HG03565 (cell line): ENCODE data around the gene KRT10.
"Not testable (repeated sequence)": the region's sequence is repeated elsewhere in the genome, so short reads cannot be mapped to it uniquely, and the experiment has no call there.

Experiments used
- ATAC-seq: cut with Tn5 transposase; IDR thresholded peaks from one replicate; pipeline ENCODE4 v1.9.1; 2021; ENCODE audit warnings: mild to moderate bottlenecking, moderate library complexity; ENCODE audit not compliant: unreplicated experiment

KRT10 gene

DNA sequence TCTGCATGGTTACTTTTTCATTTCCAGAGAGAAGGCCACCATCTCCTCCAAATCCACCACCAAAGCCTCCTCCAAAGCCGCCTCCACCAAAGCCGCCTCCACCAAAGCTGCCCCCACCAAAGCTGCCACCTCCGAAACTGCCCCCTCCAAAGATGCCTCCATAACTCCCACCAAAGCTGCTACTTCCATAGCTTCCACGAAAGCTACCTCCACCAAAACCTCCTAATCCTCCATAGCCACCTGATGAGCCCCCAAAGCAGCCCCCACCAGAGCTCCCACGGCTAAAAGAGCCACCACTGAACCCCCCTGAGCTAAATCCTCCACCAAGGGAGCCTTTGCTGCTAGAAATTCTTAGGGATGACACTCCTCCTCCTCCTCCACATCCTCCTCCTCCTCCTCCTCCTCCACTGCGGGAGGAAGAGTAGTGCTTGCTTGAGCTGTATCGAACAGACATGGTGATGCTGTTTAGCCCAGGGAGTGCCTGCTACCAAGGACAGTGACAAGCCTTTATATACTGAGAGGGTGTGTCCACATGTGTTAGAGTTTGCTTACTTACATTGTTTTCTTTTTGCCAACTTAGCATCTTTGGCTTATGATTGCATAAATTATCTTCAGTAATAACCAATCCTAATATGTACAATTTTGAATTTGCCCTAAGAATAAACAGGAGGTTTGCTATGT, at the start of gene KRT10:
TSS of gene KRT10 (minus strand) at position 483 of the 681 bp plus-strand sequence. CDS start at position 454, 29 bp downstream.
- no peak for ATAC-seq

DNA sequence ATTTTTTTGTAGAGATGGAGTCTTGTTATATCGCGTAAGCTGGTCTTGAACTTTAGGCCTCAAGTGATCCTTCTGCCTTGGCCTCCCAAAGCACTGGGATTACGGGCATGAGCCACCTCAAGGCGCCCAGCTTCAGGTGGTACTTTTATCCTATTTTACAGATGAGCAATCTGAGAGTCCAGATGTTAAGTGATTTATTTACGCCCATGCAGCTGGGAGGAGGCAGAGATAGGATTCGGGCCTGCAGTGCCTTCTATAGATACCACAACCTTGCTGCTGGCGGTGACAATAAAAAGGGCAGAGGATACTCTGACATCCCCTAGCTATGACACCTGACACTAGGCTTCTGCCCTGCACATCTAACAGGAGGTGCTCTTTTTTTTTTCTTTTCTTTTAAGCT, 48.9 kb upstream of the KRT10 start:
- no peak for ATAC-seq

DNA sequence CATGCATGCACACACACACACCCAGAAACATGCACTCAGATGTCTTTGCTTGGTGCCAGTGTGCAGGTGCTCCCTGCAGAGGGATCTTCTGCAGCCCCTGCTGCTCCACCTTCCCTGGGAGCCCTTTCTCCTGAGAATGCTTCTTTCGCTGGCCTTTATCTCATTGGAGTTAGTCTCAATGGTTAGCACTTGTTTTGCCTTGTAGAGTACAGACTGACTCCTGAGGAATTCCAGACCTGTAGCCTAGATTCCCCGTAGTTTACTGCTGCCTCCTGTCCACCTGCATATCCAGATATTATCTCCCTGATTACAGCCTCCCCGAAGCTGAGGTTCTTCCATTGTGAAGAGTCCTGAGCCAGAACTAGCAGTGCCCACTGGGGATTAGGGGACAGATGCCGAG, 47.7 kb upstream of the KRT10 start:
- no peak for ATAC-seq

DNA sequence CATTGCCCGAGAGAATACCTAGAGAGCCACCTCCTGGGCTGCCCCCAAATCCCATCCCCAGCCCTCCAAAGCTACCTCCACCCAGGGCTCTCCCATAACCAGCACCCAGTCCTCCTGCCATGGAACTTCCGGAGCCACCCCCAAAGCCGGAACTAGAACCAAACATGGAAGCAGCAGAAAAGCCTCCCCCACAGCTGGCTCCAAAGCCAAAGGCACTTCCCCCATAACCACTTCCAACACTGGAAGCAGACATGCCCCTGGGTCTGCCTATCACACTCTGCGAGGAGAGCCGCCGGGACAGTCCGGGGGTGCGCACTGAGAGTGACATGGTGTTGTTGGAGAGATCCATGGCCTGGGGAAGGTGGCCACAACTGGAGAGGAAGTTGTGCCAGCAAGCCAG, 44.4 kb upstream of the KRT10 start, which contains the start of gene KRT12:
TSS of gene KRT12 (minus strand) at position 386 of the 400 bp plus-strand sequence. CDS start at position 349, 37 bp downstream.
- no peak for ATAC-seq

DNA sequence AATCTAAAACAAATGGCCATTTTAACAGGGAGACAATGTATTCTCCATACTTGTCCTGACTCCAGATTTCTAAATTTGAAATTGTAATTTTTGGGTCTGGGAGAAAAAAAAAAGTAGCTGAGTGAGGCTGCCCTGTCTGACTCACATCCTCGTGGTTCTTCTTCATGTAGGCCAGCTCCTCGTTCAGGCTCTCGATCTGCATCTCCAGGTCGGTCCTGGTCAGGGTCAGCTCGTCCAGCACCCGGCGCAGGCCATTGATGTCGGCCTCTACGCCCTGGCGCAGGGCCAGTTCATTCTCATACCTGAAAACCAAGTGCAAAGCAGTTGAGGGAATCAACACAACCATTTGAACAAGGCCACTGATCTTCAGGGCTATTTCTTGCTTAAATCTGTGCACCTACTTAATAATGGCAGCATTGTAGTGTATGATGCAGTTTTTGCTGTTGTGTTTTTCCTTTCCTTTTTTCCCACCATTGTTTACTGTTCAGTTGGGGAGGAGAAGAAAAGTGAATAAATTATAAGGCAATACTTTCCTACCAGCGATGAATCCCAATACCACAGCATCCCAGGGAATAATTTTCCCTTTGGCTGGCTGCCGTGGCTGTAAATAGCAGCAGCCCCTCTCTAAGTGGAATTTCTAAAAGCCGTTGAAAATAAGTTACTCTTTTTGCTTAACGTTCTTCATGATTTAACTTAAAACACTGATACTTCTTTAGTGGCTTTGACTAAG, 42.4 kb upstream of the KRT10 start:
- no peak for ATAC-seq

DNA sequence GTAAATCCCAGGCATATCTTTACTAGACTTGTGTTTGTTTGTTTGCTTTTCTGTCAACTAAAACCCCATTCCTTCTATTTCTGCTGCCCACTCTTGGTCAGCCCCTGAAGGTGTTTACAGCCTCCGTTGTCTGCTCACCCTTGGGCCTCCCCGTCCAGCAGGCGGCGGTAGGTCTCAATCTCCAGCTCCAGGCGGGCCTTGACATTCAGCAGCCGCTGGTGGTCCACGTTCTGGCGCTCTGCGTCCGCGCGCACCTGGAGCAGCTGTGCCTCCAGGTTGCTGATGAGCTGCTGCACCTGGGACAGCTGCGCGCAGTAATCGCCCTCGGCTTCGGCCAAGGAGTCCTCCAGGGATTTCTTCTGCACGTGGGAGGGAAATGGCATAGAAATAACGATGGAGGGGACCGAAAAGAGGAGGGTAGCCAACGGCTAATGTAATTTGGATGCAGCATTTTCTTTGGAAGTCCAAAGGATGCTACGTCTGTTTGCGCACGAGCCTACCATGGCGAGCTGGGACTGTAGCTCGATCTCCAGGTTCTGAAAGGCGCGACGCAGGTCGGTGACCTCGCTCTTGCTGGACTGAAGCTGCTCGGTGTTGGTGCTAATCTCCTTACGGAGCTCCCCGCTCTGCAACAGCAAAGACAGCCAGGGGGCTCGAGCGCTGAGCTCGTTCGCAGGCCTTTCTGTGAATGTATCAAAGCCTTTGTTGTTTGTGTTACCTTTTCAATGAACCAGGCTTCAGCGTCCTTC, 40.7 kb upstream of the KRT10 start:
- no peak for ATAC-seq

DNA sequence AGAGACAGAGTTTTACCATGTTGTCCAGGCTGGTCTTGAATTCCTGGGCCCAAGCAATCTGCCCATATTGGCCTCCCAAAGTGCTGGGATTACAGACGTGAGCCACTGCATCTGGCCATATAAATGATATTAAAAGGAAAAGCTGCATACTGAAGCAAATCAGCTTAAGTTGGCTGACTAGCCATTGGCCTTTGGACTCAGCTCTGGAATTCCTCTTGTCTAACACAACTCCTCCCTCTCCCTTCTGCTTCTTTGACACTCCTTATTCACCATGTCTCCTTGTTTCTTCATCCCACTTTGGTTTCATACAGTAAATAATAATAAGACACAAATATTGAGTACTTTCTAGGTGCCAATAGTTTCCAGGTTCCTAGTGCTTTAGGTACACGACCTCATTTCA, 37.1 kb upstream of the KRT10 start:
- no peak for ATAC-seq

DNA sequence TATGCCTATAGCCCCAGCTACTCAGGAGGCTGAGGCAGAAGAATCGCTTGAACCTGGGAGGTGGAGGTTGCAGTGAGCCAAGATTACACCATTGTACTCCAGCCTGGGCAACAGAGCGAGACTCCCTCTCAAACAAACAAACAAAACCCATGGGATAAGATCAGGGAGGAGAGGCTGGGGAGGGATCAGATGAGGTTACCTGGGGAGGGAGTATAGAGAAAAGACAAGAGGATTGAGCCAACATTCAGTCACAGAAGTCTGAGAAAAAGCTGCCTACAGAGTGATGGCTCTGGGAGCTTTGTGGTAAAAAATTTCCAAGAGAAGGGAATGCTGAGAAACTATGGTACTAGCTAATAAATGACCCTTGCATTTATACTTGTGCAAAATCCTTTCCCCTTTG, 36.3 kb upstream of the KRT10 start:
- not testable (repeated sequence) for ATAC-seq

DNA sequence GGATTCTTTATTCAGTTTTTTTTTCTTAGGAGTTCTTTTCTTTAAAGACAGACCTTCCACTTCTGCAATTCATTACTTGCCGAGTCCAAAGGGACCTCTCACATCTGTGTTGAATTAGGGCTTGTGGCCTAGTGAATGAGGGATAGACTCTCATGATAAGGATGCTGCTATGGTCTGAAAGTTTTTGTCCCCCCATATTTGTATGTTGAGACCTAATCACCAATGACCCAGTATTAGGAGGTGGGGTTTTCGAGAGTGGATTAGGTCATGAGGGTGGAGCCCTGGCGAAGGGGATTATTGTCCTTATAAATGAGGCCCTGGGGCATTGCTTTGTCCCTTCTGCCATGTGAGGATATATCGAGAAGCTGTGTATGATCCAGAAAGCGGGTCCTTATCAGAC, 35.1 kb upstream of the KRT10 start:
- ATAC-seq = no peak

DNA sequence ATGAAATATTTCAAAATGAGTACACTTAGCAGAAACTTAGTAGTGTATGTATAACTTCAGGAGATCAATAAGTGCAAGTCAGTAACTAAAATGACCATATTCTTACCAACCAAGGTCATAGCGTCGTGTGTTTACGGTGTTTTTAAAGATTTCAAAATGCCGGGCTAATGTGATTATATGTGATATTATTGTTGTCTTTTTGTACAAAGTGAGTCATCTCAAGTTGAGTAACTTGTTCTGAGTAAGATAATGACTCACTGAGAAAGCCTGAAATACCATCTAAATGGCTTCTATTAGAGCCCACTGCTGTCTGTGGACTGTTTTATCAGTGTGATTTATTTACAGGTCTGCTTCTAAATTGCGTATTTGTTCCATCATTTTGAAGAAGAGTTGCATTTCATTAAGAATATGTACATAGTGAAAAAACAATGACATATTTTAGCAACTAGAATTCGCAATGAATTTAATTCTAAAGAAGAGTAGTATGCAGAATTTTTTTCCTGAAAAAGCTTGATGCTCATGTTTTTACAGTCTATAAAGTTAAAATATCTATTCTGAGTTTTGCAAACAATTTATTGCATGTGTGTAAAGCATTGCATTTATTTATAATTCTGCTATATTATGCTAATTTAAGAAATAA, 31.9 kb upstream of the KRT10 start:
- no peak for ATAC-seq

DNA sequence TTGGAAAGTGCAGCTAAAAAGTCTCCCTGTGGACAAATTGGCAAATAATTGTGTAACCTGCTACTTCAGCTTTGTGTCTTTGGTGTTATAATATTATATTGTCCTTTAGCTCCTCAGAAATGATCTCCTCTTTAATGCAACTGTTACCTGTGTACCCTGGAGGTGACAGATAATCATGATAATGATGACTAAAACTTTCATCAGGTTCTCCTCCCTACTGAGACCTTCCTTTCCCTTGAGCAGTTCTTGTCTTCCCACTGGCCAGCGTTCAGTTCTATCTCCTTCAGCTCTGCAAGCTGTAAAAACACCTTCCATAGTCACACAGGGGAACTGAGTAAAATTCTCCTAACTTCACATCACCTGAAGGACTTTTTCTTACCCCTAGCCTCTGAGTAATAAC, 29.9 kb upstream of the KRT10 start:
- no peak for ATAC-seq

DNA sequence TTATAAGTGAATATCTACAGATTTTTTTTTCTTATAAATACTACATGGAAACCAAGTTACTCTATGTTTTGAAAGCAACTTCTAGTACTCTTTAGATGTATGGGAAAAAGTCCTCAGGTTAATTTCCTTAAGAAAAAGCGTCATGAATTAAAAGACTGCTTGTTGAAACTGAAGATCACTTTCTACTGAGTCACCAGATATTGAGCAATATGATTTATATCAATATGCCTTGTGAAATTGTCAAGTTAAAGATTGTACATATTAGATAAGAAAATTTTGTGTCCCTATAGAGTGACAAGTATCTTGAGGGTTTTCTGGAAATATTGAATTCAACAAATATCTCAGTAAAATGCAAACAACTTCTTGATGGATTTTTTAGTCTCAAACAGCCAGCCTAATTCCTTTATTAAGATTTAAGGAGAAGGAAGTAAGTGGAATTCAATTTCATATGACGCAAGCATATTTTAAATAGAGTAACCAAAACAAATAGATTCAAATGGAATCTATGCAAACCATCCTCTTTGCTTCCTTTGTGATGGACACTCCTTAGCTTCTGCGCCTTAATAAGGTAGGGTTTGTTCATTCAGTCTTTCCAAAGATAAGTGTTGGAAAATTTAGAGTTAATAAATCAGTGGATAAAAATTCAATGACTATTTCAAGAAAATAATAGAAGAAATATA, 28.0 kb upstream of the KRT10 start:
- no peak for ATAC-seq

DNA sequence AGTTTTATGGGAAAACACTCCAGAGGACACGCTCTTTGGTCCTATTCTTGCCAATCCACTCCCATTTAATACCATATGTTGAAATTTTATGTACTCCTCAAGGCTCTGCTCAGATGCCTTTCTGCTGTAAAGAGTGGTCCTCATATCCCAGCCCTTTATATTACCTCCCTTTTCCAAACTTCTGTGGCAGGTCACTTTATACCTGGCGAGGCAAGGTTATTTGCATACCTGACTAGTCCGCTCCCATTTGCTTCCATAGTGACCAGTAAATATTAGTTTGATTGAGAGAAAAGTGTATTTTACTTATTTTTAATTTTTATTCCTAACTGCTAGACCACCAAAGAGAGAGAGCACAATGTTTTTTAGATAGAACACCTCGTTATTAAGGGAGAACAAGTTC, 27.3 kb upstream of the KRT10 start:
- no peak for ATAC-seq

DNA sequence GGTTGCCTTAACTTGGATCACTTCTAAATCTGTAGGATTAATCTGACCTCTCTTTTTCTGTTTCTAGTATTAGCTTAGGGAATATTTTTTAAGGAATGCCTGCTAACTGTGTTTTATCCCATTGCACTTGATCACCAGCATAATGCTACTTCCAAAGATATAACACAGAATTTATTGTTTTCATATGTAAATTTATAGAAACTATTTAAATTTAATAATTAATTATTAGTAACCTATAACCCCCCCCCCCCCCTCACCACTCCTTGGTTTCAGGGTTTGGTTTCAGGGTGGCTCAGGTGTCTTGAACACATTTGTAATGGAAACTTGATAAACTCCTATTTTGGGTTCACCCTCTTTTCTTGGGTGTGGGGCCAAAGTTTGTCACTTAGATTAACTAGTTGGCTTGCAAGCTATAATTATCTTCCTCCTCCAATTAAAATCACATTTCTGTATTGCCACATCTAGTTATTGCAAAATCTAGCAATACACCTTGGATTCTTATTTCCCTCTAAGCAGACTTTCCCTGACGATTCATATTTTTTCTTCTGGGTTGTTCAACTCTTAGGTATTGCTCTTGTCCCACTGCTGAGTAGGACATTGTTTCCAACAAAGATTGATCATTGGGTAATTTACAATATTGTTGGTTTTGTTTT, 26.3 kb upstream of the KRT10 start:
- ATAC-seq = no peak

DNA sequence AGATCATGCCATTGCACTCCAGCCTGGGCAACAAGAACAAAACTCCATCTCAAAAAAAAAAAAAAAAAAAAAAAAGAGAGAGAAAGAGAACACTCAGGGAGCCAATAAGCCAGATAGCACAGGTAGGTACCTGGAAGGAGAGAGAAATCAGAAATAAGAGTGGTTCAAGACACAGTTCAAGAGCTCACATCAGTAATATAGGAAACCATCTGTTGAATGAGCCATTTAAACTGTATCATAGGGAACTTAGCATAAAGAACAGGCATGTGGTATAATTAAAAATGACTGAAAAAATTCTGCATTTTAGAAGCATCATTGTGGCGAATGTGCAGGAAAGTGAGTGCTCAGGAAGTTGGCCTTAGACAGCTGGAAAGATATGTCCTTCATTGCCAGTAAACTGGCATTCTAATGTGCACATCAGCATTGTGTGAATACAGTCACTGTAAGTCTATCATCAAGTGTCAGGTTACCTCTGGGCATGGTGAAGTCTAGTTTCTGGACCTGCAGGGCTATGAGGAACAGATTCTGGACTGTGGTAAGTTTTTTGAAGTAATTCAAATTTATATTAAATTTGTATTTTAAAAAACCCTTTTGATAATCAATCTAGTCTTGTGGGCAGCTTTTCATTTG, 24.2 kb upstream of the KRT10 start:
- no peak for ATAC-seq

DNA sequence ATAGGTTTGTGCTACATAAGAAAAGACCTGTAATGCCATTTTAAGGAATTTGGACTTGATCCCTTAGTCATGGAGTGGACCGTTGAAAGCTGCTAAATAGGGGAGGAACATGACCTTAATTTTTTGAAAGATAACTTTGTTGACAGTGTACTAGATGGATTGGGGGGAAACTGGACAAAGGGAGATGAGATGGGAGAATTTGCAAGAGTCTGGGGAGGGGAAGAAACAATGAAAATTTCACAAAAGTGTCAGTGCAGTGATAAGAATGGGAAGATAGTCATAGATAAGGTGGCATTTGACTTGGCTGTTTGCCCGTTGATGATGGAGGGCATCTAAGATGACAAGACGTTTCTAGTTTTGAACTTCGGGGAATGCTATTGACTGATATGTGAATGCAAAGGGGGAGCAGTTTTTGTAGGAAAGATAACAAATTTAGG, 22.3 kb upstream of the KRT10 start:
- no peak for ATAC-seq

DNA sequence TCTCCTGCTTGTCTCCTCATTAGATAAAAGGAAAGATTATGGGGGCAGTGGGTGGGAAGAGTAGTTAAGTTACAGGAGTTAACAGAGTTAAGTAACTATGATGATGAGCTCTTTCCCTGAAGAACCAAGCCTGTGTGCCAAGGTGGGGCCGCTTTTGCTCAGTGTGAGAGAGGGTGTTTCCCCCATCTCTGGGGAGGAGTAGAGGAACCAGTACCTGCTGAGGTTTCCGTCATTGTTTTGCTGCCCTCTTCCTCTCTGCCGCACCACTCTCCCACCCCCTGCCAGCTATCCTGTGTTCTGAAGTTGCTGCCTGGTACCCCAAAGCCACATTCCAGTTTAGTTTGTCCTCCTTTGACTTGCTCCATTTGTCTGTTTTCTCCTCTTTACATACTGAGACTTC, 20.8 kb upstream of the KRT10 start:
- no peak for ATAC-seq

DNA sequence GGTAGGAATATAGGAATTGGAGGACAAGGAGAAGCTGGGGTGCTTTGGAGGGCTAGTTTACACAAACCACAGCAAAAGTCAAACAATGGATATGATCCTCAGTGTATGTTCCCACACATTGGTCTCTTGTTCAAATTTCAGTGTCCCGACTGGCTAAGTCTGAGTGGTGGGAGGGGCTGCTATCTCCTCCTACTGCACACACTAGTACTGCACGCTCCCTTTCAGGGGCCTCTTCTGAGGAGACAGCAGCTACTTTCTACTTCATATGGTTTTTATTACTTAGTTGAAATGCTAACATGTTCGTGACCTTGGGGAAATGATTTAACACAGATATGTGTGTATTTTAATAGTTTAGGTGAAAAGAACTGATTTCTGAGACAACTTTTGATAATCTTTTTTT, 18.8 kb upstream of the KRT10 start:
- ATAC-seq = no peak

DNA sequence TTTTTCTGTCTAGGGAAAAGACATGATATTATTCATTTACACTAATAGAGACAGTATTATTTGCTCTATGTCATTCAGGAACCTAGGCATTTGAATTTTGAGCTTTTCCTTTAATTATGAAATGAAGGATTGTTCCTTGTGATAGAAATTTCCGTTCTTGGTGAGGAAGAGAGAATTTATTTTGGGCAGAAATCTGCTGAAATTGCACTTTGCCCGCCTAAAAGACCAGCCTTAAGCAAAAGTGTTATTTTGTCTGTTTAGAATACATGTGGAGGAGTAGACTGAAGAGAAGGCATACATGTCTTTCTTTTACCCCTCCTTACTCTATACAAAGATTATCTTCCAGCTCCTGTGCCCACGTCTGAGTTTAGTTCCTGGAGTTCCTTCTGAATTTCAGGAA, 16.8 kb upstream of the KRT10 start:
- ATAC-seq = no peak

DNA sequence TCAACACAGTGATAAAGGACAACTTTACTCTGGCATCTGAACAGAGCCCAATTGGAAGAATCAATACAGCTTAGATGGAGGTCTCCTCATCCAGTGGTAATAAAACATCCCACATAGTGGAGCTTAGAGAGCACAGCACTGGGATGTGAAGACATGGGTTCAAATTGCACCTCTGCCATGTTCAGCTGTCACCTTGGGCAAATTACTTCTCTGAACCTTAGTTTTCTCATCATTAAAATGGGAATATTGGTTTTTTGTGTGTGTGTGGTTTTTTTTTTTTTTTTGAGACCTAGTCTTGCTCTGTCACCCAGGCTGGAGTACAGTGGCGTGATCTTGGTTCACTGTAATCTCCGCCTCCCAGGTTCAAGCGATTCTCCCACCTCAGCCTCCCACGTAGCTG, 13.6 kb upstream of the KRT10 start:
- ATAC-seq = no peak
